PC-9 (cell line): Measurements from ENCODE around the gene TMEM205. TPM values are rescaled to one million over a fixed set of nuclear protein-coding genes. Genes with fewer than 3 reads are reported as not detected.

ENCODE experiments used
- BruUV-seq: library from RNA; stranded (reverse); fragments of 400-500 nt; replicated peaks from 2 replicates; lab custom pipeline; 2021; lab: Mats Ljungman, UMichigan
- CTCF ChIA-PET: fragments of 300-600 bp; sonication (Branson Sonifier 250); formaldehyde crosslinking; loops from one replicate; lab custom pipeline; 2022; ENCODE audit warnings: antibody characterized with exemption; lab: Charles Lee
- POLR2A ChIA-PET: fragments of 300-600 bp; sonication (Branson Sonifier 250); formaldehyde crosslinking; loops from one replicate; lab custom pipeline; 2022; ENCODE audit warnings: antibody characterized with exemption; ENCODE audit not compliant: unreplicated experiment; lab: Charles Lee
- DNase-seq, 2 experiments: peaks; one replicate each; pipeline versions ENCODE4 v3.0.0 to v3.0.0-alpha.2; 2015 to 2022; ENCODE audit warnings: mixed read lengths in 1 of 2
- H2AFZ ChIP-seq: fragments of 200-600 bp; sonication (generic); 2 replicates; pipeline ENCODE4 v1.8.1; 2017; ENCODE audit warnings: antibody characterized with exemption
- H3F3A ChIP-seq: fragments of 200-600 bp; sonication (generic); 2 replicates; pipeline ENCODE4 v1.8.1; 2017; ENCODE audit warnings: antibody characterized with exemption, mild to moderate bottlenecking, low read depth; ENCODE audit not compliant: insufficient read depth
- H3K27ac ChIP-seq: fragments of 200-600 bp; sonication (generic); 2 replicates; pipeline ENCODE4 v1.6.1; 2016; ENCODE audit warnings: mixed run types
- H3K27me3 ChIP-seq: fragments of 200-600 bp; sonication (generic); 2 replicates; pipeline ENCODE4 v1.6.1; 2016; ENCODE audit warnings: low read depth, mixed run types; ENCODE audit not compliant: insufficient read depth
- H3K36me3 ChIP-seq: fragments of 200-600 bp; sonication (generic); 2 replicates; pipeline ENCODE4 v1.6.1; 2016; ENCODE audit warnings: low read depth, mixed run types
- H3K4me1 ChIP-seq: fragments of 200-600 bp; sonication (generic); replicated peaks from 2 replicates; pipeline ENCODE4 v1.6.1; 2016; ENCODE audit warnings: mixed run types; ENCODE audit not compliant: insufficient read depth
- H3K4me2 ChIP-seq: fragments of 200-600 bp; sonication (generic); 2 replicates; pipeline ENCODE4 v1.6.1; 2017; ENCODE audit warnings: mixed run types
- H3K4me3 ChIP-seq: fragments of 200-600 bp; sonication (generic); 2 replicates; pipeline ENCODE4 v1.6.1; 2016; ENCODE audit warnings: mixed run types
- H3K79me2 ChIP-seq: fragments of 200-600 bp; sonication (generic); 2 replicates; pipeline ENCODE4 v1.6.1; 2017; ENCODE audit warnings: low read depth, mixed run types
- H3K9me2 ChIP-seq: fragments of 200-600 bp; sonication (generic); 2 replicates; pipeline ENCODE4 v1.8.1; 2017; ENCODE audit warnings: mild to moderate bottlenecking; ENCODE audit not compliant: insufficient read depth
- H3K9me3 ChIP-seq: fragments of 200-600 bp; sonication (generic); 2 replicates; pipeline ENCODE4 v1.8.1; 2016; ENCODE audit warnings: low read depth; ENCODE audit not compliant: insufficient read depth
- H4K20me1 ChIP-seq: fragments of 200-600 bp; sonication (generic); 2 replicates; pipeline ENCODE4 v1.8.1; 2017; ENCODE audit not compliant: insufficient read depth
- EZH2 ChIP-seq: fragments of 200-600 bp; sonication (generic); IDR thresholded peaks from 2 replicates; pipeline ENCODE4 v1.8.0; 2017; ENCODE audit warnings: antibody characterized with exemption, low read depth
- intact Hi-C: fragments of 100-400 bp; cut with micrococcal nuclease; formaldehyde crosslinking; loops from one replicate; pipeline ENCODE4 v1.10.0; 2022; ENCODE audit not compliant: unreplicated experiment
- total RNA-seq: library from RNA; stranded (reverse); gene quantifications from 2 replicates; pipeline ENCODE4 v1.2.3, GENCODE V29; 2021
- TF ChIP-seq, protein P1 (sequence below): fragments of 200-600 bp; sonication (generic); conservative IDR thresholded peaks from 2 replicates; pipeline ENCODE4 v1.6.1; 2017; ENCODE audit warnings: mixed run types, antibody characterized with exemption, mild to moderate bottlenecking, moderate library complexity

The TMEM205 gene
- total RNA-seq, 1 experiment from 2014 or later: 80.3 TPM

DNA sequence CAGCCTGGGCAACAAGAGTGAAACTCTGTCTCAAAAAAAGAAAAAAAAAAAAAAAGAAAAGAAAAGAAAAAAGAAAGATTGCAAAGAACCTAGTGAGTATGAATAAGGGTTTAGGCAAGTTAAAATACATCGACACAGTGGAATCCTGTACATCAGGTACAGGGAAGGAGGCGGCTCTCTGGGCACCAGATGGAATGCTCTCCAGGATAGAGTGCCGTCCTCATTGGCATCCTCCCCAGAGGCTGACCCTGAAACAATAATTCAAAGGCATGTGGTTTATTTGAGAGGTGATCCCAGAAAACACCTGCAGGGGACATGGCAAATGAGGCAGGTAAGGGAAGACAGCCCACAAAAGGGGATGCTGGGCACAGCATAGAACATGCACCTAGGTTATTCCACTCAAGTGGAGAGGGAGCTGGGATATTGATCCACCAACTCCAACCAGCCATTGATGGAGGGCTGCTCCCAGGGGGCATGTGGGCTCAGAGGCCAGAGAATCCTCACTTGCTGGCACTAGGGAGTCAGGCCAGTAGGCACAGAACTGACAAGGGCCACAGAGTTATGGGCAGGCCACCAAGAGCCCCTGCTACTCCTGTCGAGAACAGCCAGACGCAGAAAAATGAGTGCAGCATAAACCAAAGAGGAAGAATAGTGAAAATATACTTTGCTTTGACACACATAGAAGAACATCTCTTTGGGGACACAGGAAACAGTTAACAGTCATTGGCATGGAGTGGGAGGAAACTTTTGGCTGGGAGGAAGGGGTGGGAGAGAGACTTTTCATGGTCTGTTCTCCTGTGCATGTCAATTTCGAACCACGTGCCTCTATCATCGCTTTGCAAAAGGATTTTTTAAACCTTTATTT is 45.9 kb downstream of the TMEM205 start:
- Histone ChIP-seq H3F3A (peaks cover 20% of the 10 kb centered on the region; the same call in 1 of the 2 replicates), H3K36me3 (no peaks in the 10 kb centered on the region), H3K4me1 (peaks cover 15% of the 10 kb centered on the region), H3K4me2 (no peak overlapping the region), H3K79me2 (no peaks in the 10 kb centered on the region), H3K27me3 (no peaks in the 10 kb centered on the region), H2AFZ (no peak overlapping the region), H3K9me2 (no peaks in the 10 kb centered on the region), H3K27ac (no peak overlapping the region), H3K4me3 (no peak overlapping the region), H3K9me3 (no peaks in the 10 kb centered on the region), H4K20me1 (no peaks in the 10 kb centered on the region)
- intact Hi-C loops: no loop called here
- ChIA-PET POLR2A (no interaction called here), CTCF (interaction anchor here (0.6 kb wide), 2 partner anchors 79 to 466 kb away, joined by 3 to 4 read pairs; no protein-coding TSS in a partner anchor)
- TF ChIP-seq, protein P1, sequence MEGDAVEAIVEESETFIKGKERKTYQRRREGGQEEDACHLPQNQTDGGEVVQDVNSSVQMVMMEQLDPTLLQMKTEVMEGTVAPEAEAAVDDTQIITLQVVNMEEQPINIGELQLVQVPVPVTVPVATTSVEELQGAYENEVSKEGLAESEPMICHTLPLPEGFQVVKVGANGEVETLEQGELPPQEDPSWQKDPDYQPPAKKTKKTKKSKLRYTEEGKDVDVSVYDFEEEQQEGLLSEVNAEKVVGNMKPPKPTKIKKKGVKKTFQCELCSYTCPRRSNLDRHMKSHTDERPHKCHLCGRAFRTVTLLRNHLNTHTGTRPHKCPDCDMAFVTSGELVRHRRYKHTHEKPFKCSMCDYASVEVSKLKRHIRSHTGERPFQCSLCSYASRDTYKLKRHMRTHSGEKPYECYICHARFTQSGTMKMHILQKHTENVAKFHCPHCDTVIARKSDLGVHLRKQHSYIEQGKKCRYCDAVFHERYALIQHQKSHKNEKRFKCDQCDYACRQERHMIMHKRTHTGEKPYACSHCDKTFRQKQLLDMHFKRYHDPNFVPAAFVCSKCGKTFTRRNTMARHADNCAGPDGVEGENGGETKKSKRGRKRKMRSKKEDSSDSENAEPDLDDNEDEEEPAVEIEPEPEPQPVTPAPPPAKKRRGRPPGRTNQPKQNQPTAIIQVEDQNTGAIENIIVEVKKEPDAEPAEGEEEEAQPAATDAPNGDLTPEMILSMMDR: no peak
- TF ChIP-seq EZH2: no peak
- DNase-seq: no peak
- BruUV-seq: no TSS peak

DNA sequence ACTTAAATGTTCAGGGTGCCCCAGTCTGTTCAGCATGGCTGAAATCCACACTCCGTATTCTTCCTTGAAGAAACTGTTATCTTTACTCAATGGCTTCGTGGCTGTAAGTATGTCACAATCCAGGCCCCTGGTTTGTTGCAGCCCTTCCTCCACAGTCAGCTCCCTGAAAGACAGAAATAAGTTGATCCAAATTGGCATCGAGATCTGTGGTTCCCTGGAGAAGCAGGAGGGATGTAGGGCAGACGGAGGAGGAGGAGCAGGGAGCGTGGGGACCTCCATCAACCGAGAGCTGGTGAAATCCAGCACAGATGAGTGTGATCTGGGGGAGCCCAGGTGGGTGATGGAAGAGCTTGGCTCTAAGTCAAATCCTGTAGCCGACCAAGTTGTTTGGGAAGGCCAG is 49.8 kb downstream of the TMEM205 start:
- Histone ChIP-seq H3K27ac (no peak overlapping the region), H3K9me3 (no peaks in the 10 kb centered on the region), H3K79me2 (no peaks in the 10 kb centered on the region), H3K4me2 (no peak overlapping the region), H3K4me3 (no peak overlapping the region), H3K36me3 (no peaks in the 10 kb centered on the region), H3K4me1 (peaks cover 30% of the 10 kb centered on the region), H4K20me1 (no peaks in the 10 kb centered on the region), H3K9me2 (no peaks in the 10 kb centered on the region), H3F3A (peaks cover 20% of the 10 kb centered on the region), H3K27me3 (no peaks in the 10 kb centered on the region), H2AFZ (no peak overlapping the region)
- no TSS peak for BruUV-seq
- DNase-seq: no peak
- intact Hi-C loops: no loop called here
- no peak for TF ChIP-seq EZH2
- TF ChIP-seq, protein P1: no peak
- CTCF ChIA-PET: interaction anchor here (0.7 kb wide), 1 partner anchor 54 kb away, joined by 3 read pairs; no protein-coding TSS in a partner anchor
- POLR2A ChIA-PET: interaction anchor here (0.6 kb wide), 1 partner anchor 43 kb away, joined by 5 read pairs; the partner anchor contains the start of gene RAB3D

DNA sequence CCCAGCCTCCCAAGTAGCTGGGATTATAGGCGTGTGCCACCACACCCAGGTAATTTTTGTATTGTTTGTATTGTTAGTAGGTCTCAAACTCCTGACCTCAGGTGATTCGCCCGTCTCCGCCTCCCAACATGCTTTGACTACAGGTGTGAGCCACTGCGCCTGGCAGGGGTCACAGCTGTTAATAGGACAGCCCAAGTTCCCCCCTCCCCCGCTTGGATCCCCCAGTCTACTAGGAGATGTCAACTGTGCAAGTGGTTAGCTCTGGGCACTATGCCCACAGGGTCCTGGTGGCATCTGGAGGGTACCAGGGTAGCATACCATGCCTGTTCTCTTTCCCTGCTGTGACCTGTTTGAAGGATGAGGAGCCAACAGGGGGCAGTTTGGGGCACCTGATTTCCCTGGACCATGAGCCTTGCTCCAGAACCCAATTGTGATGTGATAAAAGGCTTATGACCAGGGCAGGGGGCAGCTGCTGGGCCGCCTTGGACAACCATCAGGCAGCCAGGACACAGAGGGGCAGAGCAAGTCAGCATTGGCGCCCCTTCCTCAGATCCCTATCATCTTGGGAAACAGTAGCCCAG is 50.3 kb downstream of the TMEM205 start, which contains the start of gene TSPAN16:
Gene TSPAN16, plus strand, starts transcription at position 496 of the 581 bp plus-strand sequence. CDS start 138 bp downstream, outside the sequence.
- Histone ChIP-seq H3K9me2 (no peaks in the 10 kb centered on the region), H3K36me3 (no peaks in the 10 kb centered on the region), H3F3A (peaks cover 20% of the 10 kb centered on the region), H4K20me1 (no peaks in the 10 kb centered on the region), H3K4me2 (no peak within 1 kb of the TSS), H3K79me2 (no peaks in the 10 kb centered on the region), H3K4me3 (no peak within 1 kb of the TSS), H3K4me1 (peaks cover 30% of the 10 kb centered on the region), H3K27ac (no peak within 1 kb of the TSS), H3K9me3 (no peaks in the 10 kb centered on the region), H2AFZ (no peak within 1 kb of the TSS), H3K27me3 (no peaks in the 10 kb centered on the region)
- intact Hi-C loops: loop anchor here (2.0 kb wide), 4 partner anchors 49 to 291 kb away; partner anchors contain the start of gene SWSAP1
- TF ChIP-seq, protein P1: no peak; the same call in 1 of the 2 replicates
- no peak for TF ChIP-seq EZH2
- no peak for DNase-seq
- CTCF ChIA-PET: interaction anchor here (0.5 to 0.7 kb wide), 2 partner anchors 53 to 88 kb away, joined by 3 to 7 read pairs; partner anchors contain the start of gene EPOR
- BruUV-seq: no TSS peak
- POLR2A ChIA-PET: interaction anchor here (0.6 kb wide), 1 partner anchor 44 kb away, joined by 5 read pairs; the partner anchor contains the start of gene RAB3D
